Suprapubic skin (tissue), 4 donors: ENCODE measurements around the gene GPR45. TPM values are rescaled to one million over a fixed set of nuclear protein-coding genes. Genes with fewer than 3 reads are reported as not detected.
"Not testable (repeated sequence)": the region's sequence is repeated elsewhere in the genome, so short reads cannot be mapped to it uniquely, and the experiment has no call there.

Source experiments
- DNase-seq, 2 donors: peaks; one replicate each; pipeline ENCODE4 v3.0.0-alpha.2; 2019; ENCODE audit warnings: low spot score in 2 of 2
- H3K27ac ChIP-seq: fragments of 200-600 bp; sonication (generic); one replicate; pipeline ENCODE4 v1.5.1; 2019
- H3K27me3 ChIP-seq: fragments of 200-600 bp; sonication (generic); one replicate; pipeline ENCODE4 v1.5.1; 2019
- H3K36me3 ChIP-seq: fragments of 200-600 bp; sonication (generic); one replicate; pipeline ENCODE4 v1.5.1; 2019
- H3K4me1 ChIP-seq: fragments of 200-600 bp; sonication (generic); one replicate; pipeline ENCODE4 v1.5.1; 2019
- H3K4me3 ChIP-seq: fragments of 200-600 bp; sonication (generic); one replicate; pipeline ENCODE4 v1.5.1; 2019; ENCODE audit warnings: mild to moderate bottlenecking
- H3K9me3 ChIP-seq: fragments of 200-600 bp; sonication (generic); one replicate; pipeline ENCODE4 v1.5.1; 2019
- EP300 ChIP-seq: sonication (generic); formaldehyde crosslinking; IDR thresholded peaks from one replicate; pipeline ENCODE4 v1.6.1; 2017; ENCODE audit warnings: antibody characterized with exemption
- POLR2A ChIP-seq, 2 donors: fragments of 450-650 bp; IDR thresholded peaks; one replicate each; pipeline ENCODE4 v1.6.1; 2017; ENCODE audit warnings: antibody characterized with exemption in 2 of 2, mild to moderate bottlenecking in 2 of 2, moderate library complexity in 2 of 2
- POLR2AphosphoS5 ChIP-seq, 3 donors: sonication (generic); formaldehyde crosslinking; IDR thresholded peaks; one replicate each; pipeline ENCODE4 v1.6.1; 2017; ENCODE audit warnings: antibody characterized with exemption in 3 of 3
- WGBS: methylation state at CpG from one replicate; pipeline ENCODE4 v1.1.5; 2018; 5-methylcytosine and 5-hydroxymethylcytosine counted together
- total RNA-seq, 4 donors: library from RNA; depleted of rRNA; stranded (reverse); fragments of >200 nt; gene quantifications; one replicate each; pipeline ENCODE4 v1.1.0, GENCODE V29; 2016
- TF ChIP-seq, protein P1 (sequence below), 2 donors: fragments of 200-600 bp in 1 of 2; fragments of 450-650 bp in 1 of 2; sonication (generic) in 1 of 2; IDR thresholded peaks; one replicate each; pipeline ENCODE4 v1.5.1; 2016 to 2019; ENCODE audit warnings: antibody characterized with exemption in 2 of 2, mild to moderate bottlenecking in 1 of 2, moderate library complexity in 1 of 2

Gene GPR45
- total RNA-seq, 4 donors from 2014 or later = not detected

DNA sequence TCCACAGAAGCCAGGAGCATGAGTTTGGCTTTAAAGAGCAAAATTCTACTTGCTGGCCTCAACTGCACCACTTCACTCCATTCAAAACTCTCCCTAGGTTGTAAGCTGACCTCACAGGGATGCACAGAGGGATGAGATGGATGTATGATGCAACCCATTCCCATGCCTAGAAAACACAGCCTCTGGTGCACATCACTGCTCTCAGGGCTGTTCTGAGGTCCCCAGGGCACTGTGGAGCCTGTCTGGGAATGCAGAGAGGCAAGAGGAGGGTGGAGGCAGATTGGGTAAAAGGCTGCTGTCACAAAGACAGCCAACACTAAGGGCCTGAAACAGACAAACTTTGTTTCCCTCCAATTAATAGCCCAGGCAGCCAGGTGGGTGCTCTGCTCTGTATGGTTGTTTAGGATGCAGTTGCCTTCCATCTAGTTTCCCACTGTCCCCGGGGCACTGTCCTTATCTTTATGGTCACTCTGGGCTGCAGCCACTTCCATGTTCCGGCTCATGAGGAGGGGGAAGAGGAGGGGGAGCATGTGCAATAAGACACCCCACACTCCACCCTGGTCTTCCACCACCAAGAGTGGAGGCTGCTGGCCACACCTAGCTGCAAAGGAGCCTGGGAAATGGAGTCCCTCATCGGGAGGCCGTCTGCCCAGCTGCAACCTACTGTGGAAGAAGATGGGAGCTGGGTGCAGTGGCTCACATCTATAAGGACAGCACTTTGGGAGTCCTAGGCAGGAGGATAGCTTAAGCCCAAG is 7.0 kb downstream of the GPR45 start:
- Histone ChIP-seq H3K36me3 (no peaks in the 10 kb centered on the region), H3K4me3 (no peak overlapping the region), H3K27ac (no peak overlapping the region), H3K9me3 (no peaks in the 10 kb centered on the region), H3K27me3 (no peaks in the 10 kb centered on the region), H3K4me1 (no peaks in the 10 kb centered on the region)
- TF ChIP-seq, protein P1, sequence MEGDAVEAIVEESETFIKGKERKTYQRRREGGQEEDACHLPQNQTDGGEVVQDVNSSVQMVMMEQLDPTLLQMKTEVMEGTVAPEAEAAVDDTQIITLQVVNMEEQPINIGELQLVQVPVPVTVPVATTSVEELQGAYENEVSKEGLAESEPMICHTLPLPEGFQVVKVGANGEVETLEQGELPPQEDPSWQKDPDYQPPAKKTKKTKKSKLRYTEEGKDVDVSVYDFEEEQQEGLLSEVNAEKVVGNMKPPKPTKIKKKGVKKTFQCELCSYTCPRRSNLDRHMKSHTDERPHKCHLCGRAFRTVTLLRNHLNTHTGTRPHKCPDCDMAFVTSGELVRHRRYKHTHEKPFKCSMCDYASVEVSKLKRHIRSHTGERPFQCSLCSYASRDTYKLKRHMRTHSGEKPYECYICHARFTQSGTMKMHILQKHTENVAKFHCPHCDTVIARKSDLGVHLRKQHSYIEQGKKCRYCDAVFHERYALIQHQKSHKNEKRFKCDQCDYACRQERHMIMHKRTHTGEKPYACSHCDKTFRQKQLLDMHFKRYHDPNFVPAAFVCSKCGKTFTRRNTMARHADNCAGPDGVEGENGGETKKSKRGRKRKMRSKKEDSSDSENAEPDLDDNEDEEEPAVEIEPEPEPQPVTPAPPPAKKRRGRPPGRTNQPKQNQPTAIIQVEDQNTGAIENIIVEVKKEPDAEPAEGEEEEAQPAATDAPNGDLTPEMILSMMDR (IDR thresholded peaks at IDR 0.05) = no peak
- no peak for TF ChIP-seq EP300
- no peak for TF ChIP-seq POLR2A (IDR thresholded peaks at IDR 0.05)
- no peak for TF ChIP-seq POLR2AphosphoS5 (IDR thresholded peaks at IDR 0.05)
- DNase-seq = no peak
- WGBS = 69% methylated on average over 4 of the region's 4 CpGs

DNA sequence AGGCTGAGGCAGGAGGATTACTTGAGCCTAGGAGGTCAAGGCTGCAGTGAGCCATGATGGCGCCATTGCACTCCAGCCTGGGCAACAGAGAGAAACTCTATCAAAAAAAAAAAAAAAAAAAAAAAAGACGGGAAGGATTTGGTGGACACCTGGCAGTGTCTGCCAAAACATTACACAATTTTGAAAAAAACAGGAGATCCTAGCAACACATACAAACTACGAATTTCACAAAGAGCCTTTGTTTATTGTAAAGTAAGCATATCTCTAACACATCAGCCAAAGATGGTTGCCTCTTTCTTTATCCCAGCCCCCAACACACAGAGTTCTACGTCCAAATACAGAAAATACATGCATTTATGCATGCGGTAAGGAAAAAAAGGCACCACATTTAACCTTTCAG is 7.6 kb downstream of the GPR45 start:
- DNase-seq = no peak
- no peak overlapping the region for H3K4me3 ChIP-seq
- no peak overlapping the region for H3K27ac ChIP-seq
- H3K36me3 ChIP-seq = no peaks in the 10 kb centered on the region
- H3K27me3 ChIP-seq = no peaks in the 10 kb centered on the region
- TF ChIP-seq POLR2AphosphoS5 (IDR thresholded peaks at IDR 0.05) (no peak), EP300 (no peak), POLR2A (IDR thresholded peaks at IDR 0.05) (no peak)
- TF ChIP-seq, protein P1 (IDR thresholded peaks at IDR 0.05) = no peak
- no peaks in the 10 kb centered on the region for H3K4me1 ChIP-seq
- 66% methylated on average over 5 of the region's 5 CpGs for WGBS
- no peaks in the 10 kb centered on the region for H3K9me3 ChIP-seq

DNA sequence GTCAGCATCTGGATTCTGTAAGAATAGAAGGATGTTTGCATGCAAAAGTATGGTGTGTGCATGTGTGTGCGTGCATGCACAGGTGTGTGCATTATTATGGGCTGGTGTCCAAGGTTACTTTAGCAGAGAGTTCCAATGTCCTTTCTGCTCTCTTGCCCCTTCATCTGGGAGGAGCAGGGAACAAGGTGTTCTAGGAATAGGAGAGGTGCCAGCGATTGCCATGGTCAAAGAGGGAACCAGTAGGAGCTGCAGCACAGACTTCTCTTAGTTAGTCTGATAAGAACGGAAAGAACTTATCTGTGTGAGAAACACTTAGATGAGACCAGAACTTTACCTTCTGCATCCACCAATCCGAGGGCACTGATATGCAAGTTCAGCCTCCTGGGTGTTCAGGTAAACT is 8.3 kb downstream of the GPR45 start:
- no peaks in the 10 kb centered on the region for H3K27me3 ChIP-seq
- no peaks in the 10 kb centered on the region for H3K9me3 ChIP-seq
- H3K4me3 ChIP-seq = no peak overlapping the region
- H3K4me1 ChIP-seq = no peaks in the 10 kb centered on the region
- no peak overlapping the region for H3K27ac ChIP-seq
- 82% methylated on average over 4 of the region's 4 CpGs for WGBS
- TF ChIP-seq EP300 = no peak
- no peak for DNase-seq
- no peaks in the 10 kb centered on the region for H3K36me3 ChIP-seq

DNA sequence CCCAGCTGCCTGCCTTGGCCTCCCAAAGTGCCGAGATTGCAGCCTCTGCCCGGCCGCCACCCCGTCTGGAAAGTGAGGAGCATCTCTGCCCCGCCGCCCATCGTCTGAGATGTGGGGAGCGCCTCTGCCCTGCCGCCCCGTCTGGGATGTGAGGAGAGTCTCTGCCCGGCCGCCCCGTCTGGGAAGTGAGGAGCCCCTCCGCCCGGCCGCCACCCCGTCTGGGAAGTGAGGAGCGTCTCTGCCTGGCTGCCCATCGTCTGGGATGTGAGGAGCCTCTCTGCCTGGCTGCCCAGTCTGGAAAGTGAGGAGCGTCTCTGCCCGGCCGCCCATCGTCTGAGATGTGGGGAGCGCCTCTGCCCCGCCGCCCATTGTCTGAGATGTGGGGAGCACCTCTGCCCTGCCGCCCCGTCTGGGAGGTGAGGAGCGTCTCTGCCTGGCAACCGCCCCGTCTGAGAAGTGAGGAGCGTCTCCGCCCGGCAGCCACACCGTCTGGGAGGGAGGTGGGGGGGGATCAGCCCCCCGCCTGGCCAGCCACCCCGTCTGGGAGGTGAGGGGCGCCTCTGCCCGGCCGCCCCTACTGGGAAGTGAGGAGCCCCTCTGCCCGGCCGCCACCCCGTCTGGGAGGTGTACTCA is 9.6 kb downstream of the GPR45 start:
- H3K27ac ChIP-seq, H3K36me3 ChIP-seq, H3K4me1 ChIP-seq, DNase-seq, H3K9me3 ChIP-seq, H3K27me3 ChIP-seq, H3K4me3 ChIP-seq: not testable (repeated sequence)
- WGBS = 89% methylated on average over 19 of the region's 43 CpGs

DNA sequence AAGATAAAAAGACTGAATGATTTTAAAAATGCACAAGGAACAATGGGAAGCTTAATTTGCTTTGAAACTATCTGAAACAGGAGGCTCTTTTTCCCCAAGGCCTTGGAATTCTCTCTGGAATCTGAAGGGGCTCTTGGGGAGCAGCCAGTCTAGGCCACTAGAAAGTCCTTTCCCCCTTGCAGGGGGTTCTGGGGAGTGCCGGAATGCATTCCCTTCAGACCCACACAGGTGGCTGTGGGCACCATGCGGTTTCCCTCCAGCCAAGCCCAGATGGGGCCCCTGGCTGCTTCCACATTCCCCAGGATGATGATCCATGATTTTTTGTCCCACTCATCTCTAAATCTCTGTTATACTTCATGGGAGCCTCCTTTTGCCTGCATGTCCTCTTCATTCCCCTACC is 10.7 kb downstream of the GPR45 start:
- no peaks in the 10 kb centered on the region for H3K9me3 ChIP-seq
- TF ChIP-seq, protein P1 (IDR thresholded peaks at IDR 0.05) = no peak
- TF ChIP-seq POLR2A (IDR thresholded peaks at IDR 0.05) (no peak), POLR2AphosphoS5 (IDR thresholded peaks at IDR 0.05) (no peak), EP300 (no peak)
- H3K4me3 ChIP-seq = no peak overlapping the region
- H3K27me3 ChIP-seq = no peaks in the 10 kb centered on the region
- no peaks in the 10 kb centered on the region for H3K4me1 ChIP-seq
- 84% methylated on average over 2 of the region's 2 CpGs for WGBS
- no peaks in the 10 kb centered on the region for H3K36me3 ChIP-seq
- no peak for DNase-seq
- no peak overlapping the region for H3K27ac ChIP-seq

DNA sequence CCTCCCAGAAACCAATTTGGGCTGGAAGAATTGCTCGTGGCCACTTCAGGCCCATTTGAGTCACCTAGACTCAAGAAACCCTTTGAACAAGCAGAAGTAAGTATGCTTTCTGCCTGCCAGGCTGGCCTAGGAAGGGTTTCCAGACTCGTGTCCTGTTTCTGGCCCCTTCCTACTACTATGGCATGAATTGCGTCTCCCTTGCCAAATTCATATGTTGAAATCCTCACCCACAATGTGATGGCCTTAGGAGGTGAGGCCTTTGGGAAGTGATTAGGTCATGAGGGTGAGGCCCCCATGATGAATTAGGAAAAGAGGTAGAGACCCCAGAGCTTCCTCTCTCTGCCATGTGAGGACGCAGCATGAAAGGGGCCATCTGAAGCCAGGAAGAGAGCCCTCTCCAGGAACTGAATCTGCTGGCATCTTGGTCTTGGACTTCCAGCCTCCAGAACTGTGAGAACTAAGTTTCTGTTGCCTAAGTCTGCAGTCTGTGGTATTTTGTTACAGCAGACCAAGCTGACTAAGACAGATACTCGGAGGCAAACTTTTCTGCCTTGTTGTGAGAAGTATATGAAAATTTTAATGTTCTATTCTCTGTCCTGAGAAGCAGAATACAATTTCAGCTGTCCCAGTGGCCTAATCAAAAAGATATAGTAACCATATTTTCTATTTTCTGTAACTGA is 13.1 kb downstream of the GPR45 start:
- Histone ChIP-seq H3K36me3 (no peaks in the 10 kb centered on the region), H3K27me3 (no peaks in the 10 kb centered on the region), H3K9me3 (no peaks in the 10 kb centered on the region), H3K4me3 (no peak overlapping the region), H3K27ac (no peak overlapping the region), H3K4me1 (no peaks in the 10 kb centered on the region)
- TF ChIP-seq POLR2A (IDR thresholded peaks at IDR 0.05) = no peak
- no peak for TF ChIP-seq EP300
- TF ChIP-seq POLR2AphosphoS5 (IDR thresholded peaks at IDR 0.05) = no peak
- TF ChIP-seq, protein P1 (IDR thresholded peaks at IDR 0.05) = no peak
- 86% methylated on average over 5 of the region's 5 CpGs for WGBS
- no peak for DNase-seq
